ENCODE data around the gene H2AZ1. TPM values are rescaled to one million over a fixed set of nuclear protein-coding genes. Genes with fewer than 3 reads are reported as not detected.
"Not testable (repeated sequence)": the region's sequence is repeated elsewhere in the genome, so short reads cannot be mapped to it uniquely, and the experiment has no call there.

Gene H2AZ1
- polyA plus RNA-seq, 1 donor (not counting 4 experiments of a cell fraction or from before 2014, with no cell fraction given): 452 TPM

GRCh38 chr4:99961711-99962110, 11.6 kb upstream of the H2AZ1 start:
- Histone ChIP-seq H3K4me1 (ENCODE audit: control insufficient read depth, extremely low read depth, insufficient read depth, low read length) (peaks cover 6% of the 10 kb centered on the region), H3K9me3 (ENCODE audit: control insufficient read depth, low read depth, low read length) (no peaks in the 10 kb centered on the region), H2AFZ (ENCODE audit: control insufficient read depth, low read length) (no peak overlapping the region), H3K27me3 (ENCODE audit: control insufficient read depth, extremely low read depth, insufficient read depth, low read length) (no peaks in the 10 kb centered on the region), H3K79me2 (ENCODE audit: control insufficient read depth, insufficient read depth, low read length) (no peaks in the 10 kb centered on the region), H3K27ac (ENCODE audit: control insufficient read depth, insufficient read depth, low read length) (no peak overlapping the region), H3K36me3 (ENCODE audit: control insufficient read depth in 2 of 2, extremely low read depth in 1 of 2, insufficient read depth in 2 of 2, low read length in 2 of 2) (no peaks in the 10 kb centered on the region), H3K4me2 (ENCODE audit: control insufficient read depth, extremely low read depth, insufficient read depth, low read depth, low read length) (no peak overlapping the region), H3K9ac (ENCODE audit: control insufficient read depth, extremely low read depth, insufficient read depth, low read length) (no peak overlapping the region), H3K4me3 (ENCODE audit: control insufficient read depth in 2 of 3, extremely low read depth in 1 of 3, insufficient read depth in 2 of 3, low read depth in 1 of 3, low read length in 3 of 3) (no peak overlapping the region), H3K9me1 (ENCODE audit: control insufficient read depth, extremely low read depth, insufficient read depth, low read length) (no peaks in the 10 kb centered on the region), H4K20me1 (ENCODE audit: control insufficient read depth, extremely low read depth, insufficient read depth, low read length) (no peaks in the 10 kb centered on the region)
- dilution Hi-C loops (cut with MboI; ENCODE audit: extremely low pct_ligation_motif_present, low sequenced_read_pairs): no loop called here
- FAIRE-seq (no peak), DNase-seq (ENCODE audit: low read depth, low spot score) (no peak)
- TF ChIP-seq EZH2 (IDR thresholded peaks at IDR 0.05; ENCODE audit: low read length) (no peak), CTCF (optimal IDR thresholded peaks at IDR 0.05 in 1 of 3, IDR thresholded peaks at IDR 0.05 in 1 of 3, conservative IDR thresholded peaks at IDR 0.05 in 1 of 3; ENCODE audit: extremely low read depth in 1 of 3, insufficient read depth in 2 of 3, low read length in 3 of 3) (no peak)

- Histone ChIP-seq H3K36me3 (ENCODE audit: control insufficient read depth in 2 of 2, extremely low read depth in 1 of 2, insufficient read depth in 2 of 2, low read length in 2 of 2) (no peaks in the 10 kb centered on the region), H3K79me2 (ENCODE audit: control insufficient read depth, insufficient read depth, low read length) (no peaks in the 10 kb centered on the region), H3K9me3 (ENCODE audit: control insufficient read depth, low read depth, low read length) (no peaks in the 10 kb centered on the region), H3K9me1 (ENCODE audit: control insufficient read depth, extremely low read depth, insufficient read depth, low read length) (no peaks in the 10 kb centered on the region), H2AFZ (ENCODE audit: control insufficient read depth, low read length) (no peak overlapping the region), H3K4me2 (ENCODE audit: control insufficient read depth, extremely low read depth, insufficient read depth, low read depth, low read length) (no peak overlapping the region), H3K9ac (ENCODE audit: control insufficient read depth, extremely low read depth, insufficient read depth, low read length) (no peak overlapping the region), H4K20me1 (ENCODE audit: control insufficient read depth, extremely low read depth, insufficient read depth, low read length) (no peaks in the 10 kb centered on the region), H3K27me3 (ENCODE audit: control insufficient read depth, extremely low read depth, insufficient read depth, low read length) (no peaks in the 10 kb centered on the region), H3K27ac (ENCODE audit: control insufficient read depth, insufficient read depth, low read length) (no peak overlapping the region), H3K4me3 (ENCODE audit: control insufficient read depth in 2 of 3, extremely low read depth in 1 of 3, insufficient read depth in 2 of 3, low read depth in 1 of 3, low read length in 3 of 3) (no peak overlapping the region), H3K4me1 (ENCODE audit: control insufficient read depth, extremely low read depth, insufficient read depth, low read length) (peaks cover 6% of the 10 kb centered on the region)
- no peak for FAIRE-seq
- dilution Hi-C loops (cut with MboI; ENCODE audit: extremely low pct_ligation_motif_present, low sequenced_read_pairs): no loop called here
- no peak for DNase-seq (ENCODE audit: low read depth, low spot score)
- TF ChIP-seq CTCF (optimal IDR thresholded peaks at IDR 0.05 in 1 of 3, IDR thresholded peaks at IDR 0.05 in 1 of 3, conservative IDR thresholded peaks at IDR 0.05 in 1 of 3; ENCODE audit: extremely low read depth in 1 of 3, insufficient read depth in 2 of 3, low read length in 3 of 3) (no peak), EZH2 (IDR thresholded peaks at IDR 0.05; ENCODE audit: low read length) (no peak)
These were observed 10.6 kb upstream of the H2AZ1 start for GRCh38 chr4:99960648-99961047.

- DNase-seq (ENCODE audit: low read depth, low spot score); H3K79me2 ChIP-seq (ENCODE audit: control insufficient read depth, insufficient read depth, low read length); H3K9me1 ChIP-seq (ENCODE audit: control insufficient read depth, extremely low read depth, insufficient read depth, low read length); H3K4me3 ChIP-seq (ENCODE audit: control insufficient read depth in 2 of 3, extremely low read depth in 1 of 3, insufficient read depth in 2 of 3, low read depth in 1 of 3, low read length in 3 of 3); FAIRE-seq; H3K27ac ChIP-seq (ENCODE audit: control insufficient read depth, insufficient read depth, low read length); H3K4me2 ChIP-seq (ENCODE audit: control insufficient read depth, extremely low read depth, insufficient read depth, low read depth, low read length); H2AFZ ChIP-seq (ENCODE audit: control insufficient read depth, low read length); dilution Hi-C loops (cut with MboI; ENCODE audit: extremely low pct_ligation_motif_present, low sequenced_read_pairs); H3K27me3 ChIP-seq (ENCODE audit: control insufficient read depth, extremely low read depth, insufficient read depth, low read length); H3K4me1 ChIP-seq (ENCODE audit: control insufficient read depth, extremely low read depth, insufficient read depth, low read length); H3K36me3 ChIP-seq (ENCODE audit: control insufficient read depth in 2 of 2, extremely low read depth in 1 of 2, insufficient read depth in 2 of 2, low read length in 2 of 2); H4K20me1 ChIP-seq (ENCODE audit: control insufficient read depth, extremely low read depth, insufficient read depth, low read length); H3K9ac ChIP-seq (ENCODE audit: control insufficient read depth, extremely low read depth, insufficient read depth, low read length); H3K9me3 ChIP-seq (ENCODE audit: control insufficient read depth, low read depth, low read length): not testable (repeated sequence)
These were observed 8.1 kb upstream of the H2AZ1 start for GRCh38 chr4:99958207-99958606.

Data from keratinocyte (primary cell).